ENCODE results near the gene CD84. TPM values are rescaled to one million over a fixed set of nuclear protein-coding genes. Genes with fewer than 3 reads are reported as not detected.
A peak's percentile ranks its signal among the peaks of the same experiment; 100 is the strongest.
"Not testable (repeated sequence)": the region's sequence is repeated elsewhere in the genome, so short reads cannot be mapped to it uniquely, and the experiment has no call there.

Gene CD84
- 10 to 100 TPM in 1 of 6 donors, 1 to 10 TPM in 5; 2.3 to 13.2 (median 3.7) TPM for total RNA-seq
- under 1 TPM; 0.16 to 0.57 TPM for polyA plus RNA-seq

- no peak for FAIRE-seq
- Histone ChIP-seq H3K36me3 (no peaks in the 10 kb centered on the region), H3K27me3 (no peaks in the 10 kb centered on the region), H3K9me3 (no peaks in the 10 kb centered on the region), H3K4me3 (peak within 1 kb of the TSS in 1 of 4 donors; percentile 11), H3K4me1 (no peaks in the 10 kb centered on the region), H3K27ac (peak within 1 kb of the TSS in 1 of 4 donors; percentile 41)
- TF ChIP-seq CTCF (IDR thresholded peaks at IDR 0.05), result no peak
- DNase-seq, result no peak
- intact Hi-C loops (cut with DNase I), result no loop called here
- peak in 2 of 4 donors; percentile 38 to 45 for ATAC-seq
- WGBS, 2 donors, result 62 to 74% methylated on average over 3 of the region's 3 CpGs
Observed at GRCh38 chr1:160579216-160579701, at the start of gene CD84. CD84 (minus strand) TSS chr1:160579496; CDS start chr1:160579437, 59 bp downstream.

- no peak for TF ChIP-seq CTCF (IDR thresholded peaks at IDR 0.05)
- DNase-seq (no peak), ATAC-seq (no peak), FAIRE-seq (no peak)
- Histone ChIP-seq H3K27me3 (no peaks in the 10 kb centered on the region), H3K36me3 (no peaks in the 10 kb centered on the region), H3K27ac (no peak overlapping the region), H3K4me1 (no peaks in the 10 kb centered on the region), H3K9me3 (no peaks in the 10 kb centered on the region), H3K4me3 (no peak overlapping the region)
- WGBS, 2 donors, result 62 to 72% methylated on average over 8 of the region's 8 CpGs
- intact Hi-C loops (cut with DNase I), result no loop called here
Observed at GRCh38 chr1:160628799-160629263, 49.5 kb upstream of the CD84 start.

GRCh38 chr1:160627677-160628289 is 48.5 kb upstream of the CD84 start:
- DNase-seq; intact Hi-C loops (cut with DNase I); FAIRE-seq; H3K36me3 ChIP-seq; H3K27me3 ChIP-seq; H3K9me3 ChIP-seq; ATAC-seq; H3K4me3 ChIP-seq; H3K27ac ChIP-seq; H3K4me1 ChIP-seq: not testable (repeated sequence)
- WGBS, 2 donors, result 84 to 90% methylated on average over 4 of the region's 4 CpGs

GRCh38 chr1:160626509-160627342 is 47.4 kb upstream of the CD84 start:
- Histone ChIP-seq H3K4me3 (no peak overlapping the region), H3K36me3 (no peaks in the 10 kb centered on the region), H3K4me1 (no peaks in the 10 kb centered on the region), H3K9me3 (no peaks in the 10 kb centered on the region), H3K27me3 (no peaks in the 10 kb centered on the region), H3K27ac (no peak overlapping the region)
- FAIRE-seq (no peak), DNase-seq (no peak), ATAC-seq (no peak)
- TF ChIP-seq CTCF (IDR thresholded peaks at IDR 0.05), result no peak
- WGBS, 2 donors, result 86 to 100% methylated on average over 1 of the region's 1 CpG
- intact Hi-C loops (cut with DNase I), result no loop called here

- Histone ChIP-seq H3K4me1 (no peaks in the 10 kb centered on the region), H3K36me3 (no peaks in the 10 kb centered on the region), H3K27me3 (no peaks in the 10 kb centered on the region), H3K27ac (no peak overlapping the region), H3K9me3 (no peaks in the 10 kb centered on the region), H3K4me3 (no peak overlapping the region)
- DNase-seq (no peak), ATAC-seq (no peak), FAIRE-seq (no peak)
- intact Hi-C loops (cut with DNase I), result no loop called here
- 81 to 84% methylated on average over 10 of the region's 10 CpGs for WGBS, 2 donors
- no peak for TF ChIP-seq CTCF (IDR thresholded peaks at IDR 0.05)
Observed at GRCh38 chr1:160625725-160626498, 46.6 kb upstream of the CD84 start.
